Liver (tissue), 9 donors: ENCODE data around the gene TTBK1. TPM values are rescaled to one million over a fixed set of nuclear protein-coding genes. Genes with fewer than 3 reads are reported as not detected.

Source experiments
- DNase-seq: peaks from one replicate; pipeline ENCODE4 v3.0.0-alpha.2; 2017; ENCODE audit warnings: low spot score
- H3K27ac ChIP-seq, 2 donors: one replicate each; pipeline ENCODE4 v1.7.0; 2013; ENCODE audit warnings: inconsistent platforms in 2 of 2, low read length in 2 of 2, control low read depth in 1 of 2, low read depth in 1 of 2, mild to moderate bottlenecking in 1 of 2
- H3K27me3 ChIP-seq, 4 donors: one replicate each; pipeline versions ENCODE4 v1.6.1 to v1.7.0; 2013; ENCODE audit warnings: low read length in 3 of 4, inconsistent platforms in 1 of 4, mild to moderate bottlenecking in 1 of 4, moderate library complexity in 1 of 4; ENCODE audit not compliant: control insufficient read depth in 4 of 4, insufficient read depth in 4 of 4
- H3K36me3 ChIP-seq, 4 donors: one replicate each; pipeline versions ENCODE4 v1.6.1 to v1.7.0; 2013; ENCODE audit warnings: low read length in 3 of 4, mild to moderate bottlenecking in 3 of 4, low read depth in 1 of 4, moderate library complexity in 1 of 4; ENCODE audit not compliant: control insufficient read depth in 4 of 4, insufficient read depth in 3 of 4
- H3K4me1 ChIP-seq, 4 donors: one replicate each; pipeline versions ENCODE4 v1.6.1 to v1.7.0; 2013; ENCODE audit warnings: low read length in 3 of 4, mild to moderate bottlenecking in 3 of 4, moderate library complexity in 1 of 4; ENCODE audit not compliant: control insufficient read depth in 4 of 4, insufficient read depth in 4 of 4
- H3K4me3 ChIP-seq, 3 donors: one replicate each; pipeline versions ENCODE4 v1.6.1 to v1.7.0; 2013; ENCODE audit warnings: low read length in 3 of 3, control low read depth in 1 of 3, low read depth in 1 of 3, mild to moderate bottlenecking in 1 of 3
- H3K9ac ChIP-seq, 2 donors: one replicate each; pipeline ENCODE4 v1.7.0; 2013; ENCODE audit warnings: low read length in 2 of 2, mild to moderate bottlenecking in 2 of 2, moderate library complexity in 2 of 2, control low read depth in 1 of 2, low read depth in 1 of 2
- H3K9me3 ChIP-seq, 4 donors: one replicate each; pipeline versions ENCODE4 v1.6.1 to v1.7.0; 2013; ENCODE audit warnings: low read length in 3 of 4; ENCODE audit not compliant: control insufficient read depth in 4 of 4
- EGR1 ChIP-seq, 2 donors: IDR thresholded peaks; 2 replicates each; pipeline ENCODE4 v1.6.1; 2016 to 2018; ENCODE audit warnings: antibody characterized with exemption in 2 of 2, low read depth in 2 of 2
- FOXA2 ChIP-seq: IDR thresholded peaks from 2 replicates; pipeline ENCODE4 v1.6.1; 2016; ENCODE audit warnings: antibody characterized with exemption
- GABPA ChIP-seq, 2 donors: IDR thresholded peaks in 1 of 2; conservative IDR thresholded peaks in 1 of 2; 2 replicates each; pipeline ENCODE4 v1.6.1; 2016; ENCODE audit warnings: antibody characterized with exemption in 2 of 2, mild to moderate bottlenecking in 1 of 2, moderate library complexity in 1 of 2
- HNF4A ChIP-seq, 2 donors: conservative IDR thresholded peaks; 2 replicates each; pipeline ENCODE4 v1.6.1; 2016; ENCODE audit warnings: antibody characterized with exemption in 2 of 2, mild to moderate bottlenecking in 2 of 2
- HNF4G ChIP-seq: IDR thresholded peaks from 2 replicates; pipeline ENCODE4 v1.6.1; 2016; ENCODE audit warnings: antibody characterized with exemption
- NR2F2 ChIP-seq: IDR thresholded peaks from 2 replicates; pipeline ENCODE4 v1.6.1; 2016; ENCODE audit warnings: antibody characterized with exemption
- RXRA ChIP-seq, 2 donors: IDR thresholded peaks; 2 replicates each; pipeline ENCODE4 v1.6.1; 2017 to 2018; ENCODE audit warnings: antibody characterized with exemption in 2 of 2, mild to moderate bottlenecking in 1 of 2
- YY1 ChIP-seq: IDR thresholded peaks from 2 replicates; pipeline ENCODE4 v1.6.1; 2016; ENCODE audit warnings: antibody characterized with exemption, mild to moderate bottlenecking
- WGBS: extraction: QIAGEN DNeasy Blood & Tissue Kit; methylation state at CpG from one replicate; pipeline ENCODE4 v1.1.7; 2013; 5-methylcytosine and 5-hydroxymethylcytosine counted together
- polyA plus RNA-seq, 2 donors: library from polyadenylated mRNA; stranded (reverse) in 1 of 2; unstranded in 1 of 2; fragments of 200-250 nt in 1 of 2; fragments of >200 nt in 1 of 2; fragmentation: Nextera tagmentation in 1 of 2; extraction: Ambion mirVana in 1 of 2; gene quantifications; one replicate each; pipeline versions ENCODE4 v1.2.1 to v1.2.3, GENCODE V29; 2013 to 2015
- total RNA-seq, 2 donors: library from RNA; depleted of rRNA; stranded (reverse); fragments of >200 nt; gene quantifications; one replicate each; pipeline ENCODE4 v1.2.3, GENCODE V29; 2014
- TF ChIP-seq, protein P1 (sequence below): IDR thresholded peaks from 2 replicates; pipeline ENCODE4 v1.6.1; 2016; ENCODE audit warnings: antibody characterized with exemption
- TF ChIP-seq, protein P2 (sequence below): IDR thresholded peaks from 2 replicates; pipeline ENCODE4 v1.6.1; 2016; ENCODE audit warnings: antibody characterized with exemption, mild to moderate bottlenecking
- TF ChIP-seq, protein P3 (sequence below): IDR thresholded peaks from 2 replicates; pipeline ENCODE4 v1.6.1; 2016; ENCODE audit warnings: antibody characterized with exemption
- TF ChIP-seq, protein P4 (sequence below): fragments of 150-350 bp; IDR thresholded peaks from 2 replicates; pipeline ENCODE4 v1.5.1; 2017; ENCODE audit warnings: improper control_type of control experiment, low read depth, low read length; ENCODE audit not compliant: missing input control
- TF ChIP-seq, protein P5 (sequence below): IDR thresholded peaks from 2 replicates; pipeline ENCODE4 v1.6.1; 2016; ENCODE audit warnings: antibody characterized with exemption
- donor health status: healthy.
- donor health status: healthy.
- donor health status: healthy.
- donor health status: healthy.
- donor health status: healthy.

The TTBK1 gene
- total and polyA plus RNA-seq, 4 donors: 0.14 to 1.2 (median 0.44) TPM

DNA sequence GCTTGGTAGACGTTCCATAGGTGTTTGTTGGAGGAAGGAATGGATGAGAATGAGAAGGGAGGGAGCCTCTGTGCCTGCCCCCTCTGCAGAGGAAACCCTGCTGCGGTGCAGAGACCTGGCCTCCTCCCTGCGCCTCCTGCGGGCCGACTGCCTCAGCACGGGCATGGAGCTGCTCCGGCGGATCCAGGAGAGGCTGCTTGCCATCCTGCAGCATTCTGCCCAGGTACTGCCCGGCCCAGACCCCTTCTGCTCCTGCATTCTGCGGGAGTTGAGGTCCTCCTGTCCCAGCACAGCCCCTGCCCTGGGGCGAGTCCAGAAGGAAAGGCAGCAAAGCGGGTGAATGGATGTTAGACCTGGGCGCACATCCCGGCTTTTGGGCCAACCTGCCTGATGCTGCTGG, 20.1 kb upstream of the TTBK1 start:
- Histone ChIP-seq H3K4me1 (peaks cover 0 to 2% (median 0%) of the 10 kb centered on the region in 4 donors), H3K9ac (no peak overlapping the region), H3K4me3 (no peak overlapping the region), H3K36me3 (peaks cover 2 to 23% (median 8%) of the 10 kb centered on the region in 4 donors), H3K9me3 (no peaks in the 10 kb centered on the region), H3K27me3 (no peaks in the 10 kb centered on the region), H3K27ac (no peak overlapping the region)
- no peak for DNase-seq
- TF ChIP-seq HNF4G (no peak), RXRA (IDR thresholded peaks at IDR 0.05) (no peak), YY1 (no peak)
- TF ChIP-seq, protein P1, sequence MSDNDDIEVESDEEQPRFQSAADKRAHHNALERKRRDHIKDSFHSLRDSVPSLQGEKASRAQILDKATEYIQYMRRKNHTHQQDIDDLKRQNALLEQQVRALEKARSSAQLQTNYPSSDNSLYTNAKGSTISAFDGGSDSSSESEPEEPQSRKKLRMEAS: no peak
- TF ChIP-seq, protein P2, sequence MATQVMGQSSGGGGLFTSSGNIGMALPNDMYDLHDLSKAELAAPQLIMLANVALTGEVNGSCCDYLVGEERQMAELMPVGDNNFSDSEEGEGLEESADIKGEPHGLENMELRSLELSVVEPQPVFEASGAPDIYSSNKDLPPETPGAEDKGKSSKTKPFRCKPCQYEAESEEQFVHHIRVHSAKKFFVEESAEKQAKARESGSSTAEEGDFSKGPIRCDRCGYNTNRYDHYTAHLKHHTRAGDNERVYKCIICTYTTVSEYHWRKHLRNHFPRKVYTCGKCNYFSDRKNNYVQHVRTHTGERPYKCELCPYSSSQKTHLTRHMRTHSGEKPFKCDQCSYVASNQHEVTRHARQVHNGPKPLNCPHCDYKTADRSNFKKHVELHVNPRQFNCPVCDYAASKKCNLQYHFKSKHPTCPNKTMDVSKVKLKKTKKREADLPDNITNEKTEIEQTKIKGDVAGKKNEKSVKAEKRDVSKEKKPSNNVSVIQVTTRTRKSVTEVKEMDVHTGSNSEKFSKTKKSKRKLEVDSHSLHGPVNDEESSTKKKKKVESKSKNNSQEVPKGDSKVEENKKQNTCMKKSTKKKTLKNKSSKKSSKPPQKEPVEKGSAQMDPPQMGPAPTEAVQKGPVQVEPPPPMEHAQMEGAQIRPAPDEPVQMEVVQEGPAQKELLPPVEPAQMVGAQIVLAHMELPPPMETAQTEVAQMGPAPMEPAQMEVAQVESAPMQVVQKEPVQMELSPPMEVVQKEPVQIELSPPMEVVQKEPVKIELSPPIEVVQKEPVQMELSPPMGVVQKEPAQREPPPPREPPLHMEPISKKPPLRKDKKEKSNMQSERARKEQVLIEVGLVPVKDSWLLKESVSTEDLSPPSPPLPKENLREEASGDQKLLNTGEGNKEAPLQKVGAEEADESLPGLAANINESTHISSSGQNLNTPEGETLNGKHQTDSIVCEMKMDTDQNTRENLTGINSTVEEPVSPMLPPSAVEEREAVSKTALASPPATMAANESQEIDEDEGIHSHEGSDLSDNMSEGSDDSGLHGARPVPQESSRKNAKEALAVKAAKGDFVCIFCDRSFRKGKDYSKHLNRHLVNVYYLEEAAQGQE: no peak
- TF ChIP-seq, protein P3, sequence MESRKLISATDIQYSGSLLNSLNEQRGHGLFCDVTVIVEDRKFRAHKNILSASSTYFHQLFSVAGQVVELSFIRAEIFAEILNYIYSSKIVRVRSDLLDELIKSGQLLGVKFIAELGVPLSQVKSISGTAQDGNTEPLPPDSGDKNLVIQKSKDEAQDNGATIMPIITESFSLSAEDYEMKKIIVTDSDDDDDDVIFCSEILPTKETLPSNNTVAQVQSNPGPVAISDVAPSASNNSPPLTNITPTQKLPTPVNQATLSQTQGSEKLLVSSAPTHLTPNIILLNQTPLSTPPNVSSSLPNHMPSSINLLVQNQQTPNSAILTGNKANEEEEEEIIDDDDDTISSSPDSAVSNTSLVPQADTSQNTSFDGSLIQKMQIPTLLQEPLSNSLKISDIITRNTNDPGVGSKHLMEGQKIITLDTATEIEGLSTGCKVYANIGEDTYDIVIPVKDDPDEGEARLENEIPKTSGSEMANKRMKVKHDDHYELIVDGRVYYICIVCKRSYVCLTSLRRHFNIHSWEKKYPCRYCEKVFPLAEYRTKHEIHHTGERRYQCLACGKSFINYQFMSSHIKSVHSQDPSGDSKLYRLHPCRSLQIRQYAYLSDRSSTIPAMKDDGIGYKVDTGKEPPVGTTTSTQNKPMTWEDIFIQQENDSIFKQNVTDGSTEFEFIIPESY: no peak
- WGBS: 93% methylated on average over 14 of the region's 14 CpGs

DNA sequence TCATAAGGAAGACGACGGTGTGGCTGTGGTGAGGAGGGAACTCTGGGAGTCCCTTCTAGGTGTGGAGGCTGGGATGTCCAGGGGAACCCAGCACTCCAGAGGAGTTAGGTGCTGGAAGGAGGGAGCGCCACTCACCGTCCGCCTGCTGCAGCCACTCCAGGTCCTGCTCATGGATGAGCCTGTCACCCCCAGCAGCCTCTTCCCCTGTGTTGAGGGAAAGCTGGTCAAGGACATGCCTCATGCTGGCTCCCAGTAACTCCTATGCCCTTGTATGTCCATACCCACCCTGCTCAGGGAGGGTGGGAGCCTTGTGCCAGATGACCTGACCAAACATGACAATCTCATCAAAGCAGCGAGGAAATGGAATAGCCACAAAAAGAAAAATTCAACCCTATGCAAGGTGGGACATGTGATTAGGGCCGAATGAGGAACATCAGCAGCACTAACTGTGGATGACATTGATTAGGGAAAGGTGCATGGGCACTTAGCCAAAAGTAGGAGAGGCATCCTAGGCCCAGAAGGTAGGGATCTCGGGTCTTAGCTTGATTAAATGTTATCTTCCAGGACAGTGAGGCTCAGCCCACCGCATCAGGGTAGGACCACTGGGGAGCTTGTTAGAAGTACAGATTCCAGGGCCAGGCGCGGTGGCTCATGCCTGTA, 17.0 kb upstream of the TTBK1 start:
- H3K4me1 ChIP-seq: peaks cover 0 to 13% (median 3%) of the 10 kb centered on the region in 4 donors
- H3K36me3 ChIP-seq: peaks cover 2 to 15% (median 5%) of the 10 kb centered on the region in 4 donors
- H3K27me3 ChIP-seq: no peaks in the 10 kb centered on the region
- no peak overlapping the region for H3K4me3 ChIP-seq
- 90% methylated on average over 11 of the region's 11 CpGs for WGBS
- no peak for DNase-seq
- no peak overlapping the region for H3K27ac ChIP-seq
- TF ChIP-seq, protein P4, sequence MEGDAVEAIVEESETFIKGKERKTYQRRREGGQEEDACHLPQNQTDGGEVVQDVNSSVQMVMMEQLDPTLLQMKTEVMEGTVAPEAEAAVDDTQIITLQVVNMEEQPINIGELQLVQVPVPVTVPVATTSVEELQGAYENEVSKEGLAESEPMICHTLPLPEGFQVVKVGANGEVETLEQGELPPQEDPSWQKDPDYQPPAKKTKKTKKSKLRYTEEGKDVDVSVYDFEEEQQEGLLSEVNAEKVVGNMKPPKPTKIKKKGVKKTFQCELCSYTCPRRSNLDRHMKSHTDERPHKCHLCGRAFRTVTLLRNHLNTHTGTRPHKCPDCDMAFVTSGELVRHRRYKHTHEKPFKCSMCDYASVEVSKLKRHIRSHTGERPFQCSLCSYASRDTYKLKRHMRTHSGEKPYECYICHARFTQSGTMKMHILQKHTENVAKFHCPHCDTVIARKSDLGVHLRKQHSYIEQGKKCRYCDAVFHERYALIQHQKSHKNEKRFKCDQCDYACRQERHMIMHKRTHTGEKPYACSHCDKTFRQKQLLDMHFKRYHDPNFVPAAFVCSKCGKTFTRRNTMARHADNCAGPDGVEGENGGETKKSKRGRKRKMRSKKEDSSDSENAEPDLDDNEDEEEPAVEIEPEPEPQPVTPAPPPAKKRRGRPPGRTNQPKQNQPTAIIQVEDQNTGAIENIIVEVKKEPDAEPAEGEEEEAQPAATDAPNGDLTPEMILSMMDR: no peak
- TF ChIP-seq, protein P5, sequence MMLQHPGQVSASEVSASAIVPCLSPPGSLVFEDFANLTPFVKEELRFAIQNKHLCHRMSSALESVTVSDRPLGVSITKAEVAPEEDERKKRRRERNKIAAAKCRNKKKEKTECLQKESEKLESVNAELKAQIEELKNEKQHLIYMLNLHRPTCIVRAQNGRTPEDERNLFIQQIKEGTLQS: no peak
- TF ChIP-seq NR2F2 (no peak), GABPA (IDR thresholded peaks at IDR 0.05 in 1 of 2, conservative IDR thresholded peaks at IDR 0.05 in 1 of 2) (no peak), FOXA2 (no peak), RXRA (IDR thresholded peaks at IDR 0.05) (no peak), HNF4A (conservative IDR thresholded peaks at IDR 0.05) (no peak), EGR1 (IDR thresholded peaks at IDR 0.05; ENCODE audit: low read depth in 2 of 2) (no peak)
- TF ChIP-seq, protein P1: no peak
- H3K9ac ChIP-seq: no peak overlapping the region
- no peaks in the 10 kb centered on the region for H3K9me3 ChIP-seq
